Activated T-cell treated with anti-CD3 and anti-CD28 coated beads for 24 hours (primary cell): ENCODE results near the gene GSTM1.
"Not testable (repeated sequence)": the region's sequence is repeated elsewhere in the genome, so short reads cannot be mapped to it uniquely, and the experiment has no call there.

Experiments
- DNase-seq: peaks from one replicate; pipeline ENCODE4 v3.0.0-alpha.2; 2020; ENCODE audit warnings: low read depth

The GSTM1 gene

GRCh38 chr1:109660691-109661026 is 27.0 kb upstream of the GSTM1 start:
- not testable (repeated sequence) for DNase-seq

GRCh38 chr1:109661391-109661790 is 26.2 kb upstream of the GSTM1 start:
- DNase-seq, result no peak

- DNase-seq, result no peak
Observed at GRCh38 chr1:109664671-109665070, 22.9 kb upstream of the GSTM1 start.

GRCh38 chr1:109667452-109668122 is 20.0 kb upstream of the GSTM1 start, which contains the start of gene GSTM2:
Gene GSTM2, plus strand, starts transcription at chr1:109668057. Its CDS starts 59 bp downstream, at chr1:109668116.
- peak; percentile 75 for DNase-seq

GRCh38 chr1:109668123-109668775 is 19.4 kb upstream of the GSTM1 start:
- DNase-seq, result no peak

GRCh38 chr1:109669246-109669948 is 18.2 kb upstream of the GSTM1 start:
- no peak for DNase-seq

- DNase-seq, result not testable (repeated sequence)
Observed at GRCh38 chr1:109669949-109670302, 17.7 kb upstream of the GSTM1 start.

GRCh38 chr1:109671067-109671466 is 16.6 kb upstream of the GSTM1 start:
- DNase-seq, result no peak

GRCh38 chr1:109673861-109674260 is 13.8 kb upstream of the GSTM1 start:
- DNase-seq, result not testable (repeated sequence)

GRCh38 chr1:109676683-109677381 is 10.8 kb upstream of the GSTM1 start:
- DNase-seq, result not testable (repeated sequence)

- no peak for DNase-seq
Observed at GRCh38 chr1:109677459-109677858, 10.2 kb upstream of the GSTM1 start.

GRCh38 chr1:109678637-109679036 is 9.0 kb upstream of the GSTM1 start:
- not testable (repeated sequence) for DNase-seq

- not testable (repeated sequence) for DNase-seq
Observed at GRCh38 chr1:109684777-109685176, 2.8 kb upstream of the GSTM1 start.

GRCh38 chr1:109685399-109685798 is 2.2 kb upstream of the GSTM1 start:
- not testable (repeated sequence) for DNase-seq

- not testable (repeated sequence) for DNase-seq
Observed at GRCh38 chr1:109685890-109686289, 1.7 kb upstream of the GSTM1 start.

- not testable (repeated sequence) for DNase-seq
Observed at GRCh38 chr1:109687109-109687508, 508 bp upstream of the GSTM1 start.

- DNase-seq, result no peak
Observed at GRCh38 chr1:109689844-109690405, 2.3 kb downstream of the GSTM1 start.

- DNase-seq, result no peak
Observed at GRCh38 chr1:109691759-109692158, 4.1 kb downstream of the GSTM1 start.

GRCh38 chr1:109694400-109694799 is 6.8 kb downstream of the GSTM1 start:
- DNase-seq, result not testable (repeated sequence)

- DNase-seq, result not testable (repeated sequence)
Observed at GRCh38 chr1:109695138-109695537, 7.5 kb downstream of the GSTM1 start.

GRCh38 chr1:109697066-109697465 is 9.4 kb downstream of the GSTM1 start:
- DNase-seq, result no peak

- not testable (repeated sequence) for DNase-seq
Observed at GRCh38 chr1:109697861-109698260, 10.2 kb downstream of the GSTM1 start.
